ENCODE results near the gene AUP1.

Gene AUP1

DNA sequence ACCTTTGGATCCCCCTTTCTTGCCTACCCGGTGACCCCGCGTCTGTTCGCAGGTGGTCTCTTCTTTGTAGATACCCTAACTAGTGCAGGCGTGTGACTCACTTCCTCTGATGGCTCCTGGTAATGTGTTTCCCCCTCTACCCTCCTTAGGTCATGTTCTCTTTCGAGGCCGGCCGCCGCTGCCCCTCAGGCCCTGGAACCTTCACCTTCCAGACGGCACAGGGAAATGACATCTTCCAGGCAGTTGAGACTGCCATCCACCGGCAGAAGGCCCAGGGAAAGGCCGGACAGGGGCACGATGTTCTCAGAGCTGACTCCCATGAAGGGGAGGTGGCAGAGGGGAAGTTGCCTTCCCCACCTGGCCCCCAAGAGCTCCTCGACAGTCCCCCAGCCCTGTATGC, 26.7 kb upstream of the AUP1 start:
- DNase-seq, result no peak

DNA sequence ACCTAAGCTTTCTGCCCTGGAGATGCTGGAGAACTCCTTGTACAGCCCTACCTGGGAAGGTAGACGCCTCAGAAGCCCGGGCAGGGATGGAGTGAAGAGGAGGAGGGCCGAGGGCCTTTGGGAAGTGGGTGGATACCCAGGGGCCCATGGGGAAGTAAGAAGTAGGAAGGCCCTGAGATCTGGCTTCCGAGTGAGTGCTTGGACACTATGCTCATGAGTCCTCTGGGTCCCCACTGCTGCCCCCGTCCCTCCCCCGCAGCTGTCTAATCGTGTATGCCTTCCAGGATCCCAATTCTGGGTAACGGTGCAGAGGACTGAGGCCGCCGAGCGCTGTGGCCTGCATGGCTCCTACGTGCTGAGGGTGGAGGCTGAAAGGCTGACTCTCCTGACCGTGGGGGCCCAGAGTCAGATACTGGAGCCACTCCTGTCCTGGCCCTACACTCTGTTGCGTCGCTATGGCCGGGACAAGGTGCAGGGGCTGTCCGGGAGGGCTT, 26.2 kb upstream of the AUP1 start:
- DNase-seq, result no peak

DNA sequence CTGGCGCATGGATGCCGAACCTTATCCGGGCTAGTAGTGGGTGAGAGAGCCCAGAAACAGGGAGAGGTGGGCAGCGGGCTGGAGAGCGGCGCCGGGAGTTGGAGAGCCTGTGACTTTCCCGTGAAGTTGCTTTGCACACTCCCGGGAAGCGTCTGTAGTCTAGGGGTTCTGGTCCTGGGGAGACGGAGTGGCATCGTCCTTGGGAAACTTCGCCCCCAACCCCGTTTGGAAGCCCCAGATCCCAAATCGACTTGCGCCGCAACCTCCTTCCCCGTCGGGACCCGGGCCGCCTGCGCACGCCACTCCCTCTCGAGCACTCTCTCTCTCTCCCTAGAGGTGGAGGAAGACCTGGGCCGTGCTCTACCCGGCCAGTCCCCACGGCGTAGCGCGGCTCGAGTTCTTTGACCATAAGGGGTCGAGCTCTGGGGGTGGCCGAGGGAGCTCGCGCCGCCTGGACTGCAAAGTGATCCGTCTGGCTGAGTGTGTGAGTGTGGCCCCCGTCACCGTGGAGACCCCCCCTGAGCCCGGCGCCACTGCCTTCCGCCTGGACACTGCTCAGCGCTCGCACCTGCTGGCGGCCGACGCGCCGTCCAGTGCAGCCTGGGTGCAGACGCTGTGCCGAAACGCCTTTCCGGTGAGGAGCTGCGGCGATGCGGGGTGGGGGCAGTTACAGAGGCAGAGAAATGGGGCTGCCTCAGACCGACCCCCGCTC, 25.5 kb upstream of the AUP1 start:
- peak; percentile 47 for DNase-seq

DNA sequence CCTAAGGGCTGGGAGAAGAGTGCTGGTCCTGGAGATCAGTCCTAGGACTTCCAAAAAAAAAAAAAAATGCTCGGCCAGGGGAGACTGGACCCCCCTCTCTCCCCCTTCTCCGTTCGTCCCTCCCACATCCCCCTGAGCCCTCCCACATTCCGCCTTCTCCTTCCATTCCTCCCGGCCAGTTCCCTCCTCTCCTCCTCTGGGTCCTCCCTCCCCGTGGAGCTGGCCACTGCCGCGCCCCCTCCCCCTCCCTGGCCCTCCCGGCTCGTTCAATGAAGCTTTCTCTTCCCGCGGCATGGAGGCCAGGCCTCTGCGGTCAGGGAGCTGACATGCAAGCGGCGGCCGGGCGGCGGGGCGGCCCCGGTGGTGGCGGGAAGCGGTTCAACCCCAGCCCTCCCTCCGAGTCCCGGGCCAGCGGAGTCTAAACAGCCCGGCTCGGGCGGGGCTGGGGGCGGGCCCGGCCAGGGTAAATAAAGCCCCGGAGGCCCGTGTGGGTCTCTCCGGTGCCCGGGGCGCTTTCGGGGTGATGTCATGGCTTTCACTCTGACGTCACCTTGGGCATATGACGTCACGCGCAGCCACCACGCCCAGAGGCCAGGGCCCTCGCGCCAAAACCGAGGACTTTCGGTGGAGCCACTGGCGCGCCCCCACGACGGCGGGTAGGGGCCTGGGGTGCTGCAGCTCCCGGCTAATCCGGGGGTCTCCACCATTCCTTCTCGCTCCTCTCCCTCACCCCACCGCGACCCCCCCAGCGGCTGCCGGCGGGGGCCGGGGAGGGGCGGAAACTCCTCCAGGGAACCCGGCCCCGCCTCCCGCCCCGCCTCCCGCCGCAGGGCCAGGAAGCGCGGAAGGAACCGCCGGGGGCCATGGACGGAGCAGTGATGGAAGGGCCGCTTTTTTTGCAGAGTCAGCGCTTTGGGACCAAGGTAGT, 24.6 kb upstream of the AUP1 start, which contains the start of the genes DOK1 and LOXL3:
Gene DOK1, plus strand, starts transcription at position 829 of the 928 bp plus-strand sequence. Its CDS starts 35 bp downstream, at position 864.
Gene LOXL3, minus strand, starts transcription at position 51 of the 928 bp plus-strand sequence. CDS start 1,308 bp downstream, outside the sequence.
- DNase-seq, result peak; percentile 86

DNA sequence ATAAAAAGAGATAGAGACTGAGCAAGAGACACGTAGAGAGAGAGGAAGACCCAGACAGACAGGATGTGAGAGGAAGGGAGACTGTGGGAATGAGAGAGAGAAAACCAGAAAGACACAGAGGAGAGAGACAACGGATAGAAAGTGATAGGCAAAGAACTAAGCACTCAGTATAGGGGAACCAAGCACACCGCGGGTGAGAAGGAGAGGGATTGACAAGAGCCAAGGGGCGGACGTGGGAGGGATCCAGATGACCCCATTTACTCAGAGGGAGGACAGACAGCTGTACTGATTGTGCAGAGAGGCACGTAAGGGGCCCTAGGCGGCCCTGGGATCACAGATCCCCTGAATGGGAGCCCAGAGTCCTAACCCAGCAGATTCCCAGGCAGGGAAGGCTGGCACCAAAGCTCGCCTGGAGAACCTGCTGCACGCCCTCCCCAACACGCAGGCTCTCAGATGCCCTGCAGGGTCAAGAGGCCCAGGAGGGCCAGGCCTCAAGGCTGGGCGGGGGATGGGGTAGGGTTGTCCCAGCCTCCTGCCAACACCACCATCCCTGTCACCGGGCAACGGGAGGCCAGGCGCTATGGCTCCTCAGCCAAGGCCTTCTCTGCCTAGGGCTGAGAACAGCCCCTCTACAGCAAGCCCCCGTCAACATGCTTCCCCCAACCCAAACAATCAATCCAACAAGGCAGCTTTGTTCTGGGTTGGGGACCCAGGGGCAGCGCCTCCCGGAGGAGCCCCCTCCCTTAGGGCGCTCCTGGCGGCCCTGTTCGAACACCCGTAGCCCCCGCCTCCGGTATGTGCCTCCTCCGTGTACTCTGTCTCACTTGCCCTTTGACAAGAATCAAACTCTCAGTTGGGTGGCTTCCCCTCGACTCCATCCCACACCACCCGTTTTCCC, 23.7 kb upstream of the AUP1 start:
- DNase-seq, result no peak

DNA sequence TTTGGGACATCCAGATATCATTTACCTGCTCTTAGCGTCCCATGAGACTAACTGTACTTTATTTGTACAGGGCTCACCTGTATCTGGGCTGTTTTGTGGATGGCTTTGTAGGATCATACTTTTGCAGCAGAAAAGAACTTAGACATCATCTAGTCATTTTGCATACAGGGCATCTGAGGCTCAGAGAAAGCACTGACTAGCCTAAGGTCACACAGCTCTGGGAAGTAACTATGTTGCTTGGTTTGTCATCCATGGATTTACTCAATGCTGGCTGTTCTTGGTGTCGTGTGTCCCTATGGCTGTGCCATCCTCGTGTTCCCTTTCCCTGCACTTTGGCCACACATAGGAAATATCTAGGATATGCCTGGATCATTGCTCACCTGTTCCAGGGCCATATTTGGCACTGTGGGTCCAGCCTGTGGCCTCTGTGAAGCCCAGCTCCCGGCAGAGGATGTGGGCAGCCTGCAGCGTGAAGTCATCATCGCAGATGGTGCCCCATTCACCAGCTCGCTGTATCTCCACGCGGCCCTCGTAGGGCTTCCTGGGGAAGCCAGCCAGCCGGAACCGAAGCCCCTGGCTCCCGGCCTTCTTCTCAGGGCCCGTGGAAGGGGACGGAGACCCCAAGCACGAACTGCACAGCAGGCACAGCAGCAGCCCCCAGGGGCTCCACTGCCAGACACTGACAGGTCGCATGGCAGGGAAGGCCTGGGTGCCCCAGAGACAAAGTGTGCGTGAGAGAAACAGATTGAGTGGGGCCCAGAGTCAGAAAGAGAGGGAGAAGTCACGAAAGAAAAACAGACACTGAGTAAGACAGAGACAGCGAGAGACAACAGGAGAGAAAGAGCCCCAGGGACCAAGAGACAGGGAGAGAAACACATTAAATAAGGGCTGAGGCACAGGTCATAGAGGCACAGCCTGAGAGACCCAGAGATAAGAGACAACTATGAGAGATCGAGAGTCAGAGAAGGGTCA, 22.7 kb upstream of the AUP1 start:
- DNase-seq, result no peak

DNA sequence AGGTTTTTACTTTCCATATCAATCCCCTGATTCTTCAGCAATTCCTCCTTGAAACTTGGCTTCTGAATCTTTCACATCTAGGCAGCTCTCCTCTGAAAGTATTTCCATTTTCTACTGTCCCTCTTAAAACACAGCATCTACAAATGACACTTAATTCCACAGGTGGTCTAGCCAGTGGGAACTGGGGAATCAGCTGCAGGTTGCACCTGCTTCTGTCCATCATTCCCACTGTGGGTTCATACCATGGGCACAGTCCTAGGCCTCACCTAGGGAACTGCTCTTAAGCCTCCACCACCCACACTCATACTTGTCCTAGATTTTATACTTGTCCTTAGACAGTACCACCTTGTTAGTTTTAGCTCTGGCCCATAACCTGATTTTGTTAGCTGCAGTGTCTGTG, 22.0 kb upstream of the AUP1 start:
- no peak for DNase-seq

DNA sequence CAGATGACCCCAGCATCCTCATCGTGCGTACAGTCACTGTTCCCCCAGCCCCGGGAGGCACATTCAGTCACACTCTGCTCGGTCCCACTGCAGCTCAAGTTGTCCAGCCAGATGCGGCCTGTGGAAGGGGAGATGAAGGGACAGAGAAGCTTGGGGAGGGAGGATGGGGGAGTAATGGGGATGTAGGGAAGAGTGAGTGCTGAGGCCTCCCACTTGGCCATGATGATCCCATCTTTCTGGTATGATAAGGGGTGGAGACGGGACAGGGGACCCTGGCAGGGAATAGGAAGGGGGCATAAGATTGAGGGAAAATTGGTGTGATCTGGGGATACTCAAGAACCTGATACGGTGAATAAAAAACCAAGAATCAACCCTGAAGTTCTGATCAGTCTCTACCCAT, 20.7 kb upstream of the AUP1 start:
- DNase-seq, result no peak

DNA sequence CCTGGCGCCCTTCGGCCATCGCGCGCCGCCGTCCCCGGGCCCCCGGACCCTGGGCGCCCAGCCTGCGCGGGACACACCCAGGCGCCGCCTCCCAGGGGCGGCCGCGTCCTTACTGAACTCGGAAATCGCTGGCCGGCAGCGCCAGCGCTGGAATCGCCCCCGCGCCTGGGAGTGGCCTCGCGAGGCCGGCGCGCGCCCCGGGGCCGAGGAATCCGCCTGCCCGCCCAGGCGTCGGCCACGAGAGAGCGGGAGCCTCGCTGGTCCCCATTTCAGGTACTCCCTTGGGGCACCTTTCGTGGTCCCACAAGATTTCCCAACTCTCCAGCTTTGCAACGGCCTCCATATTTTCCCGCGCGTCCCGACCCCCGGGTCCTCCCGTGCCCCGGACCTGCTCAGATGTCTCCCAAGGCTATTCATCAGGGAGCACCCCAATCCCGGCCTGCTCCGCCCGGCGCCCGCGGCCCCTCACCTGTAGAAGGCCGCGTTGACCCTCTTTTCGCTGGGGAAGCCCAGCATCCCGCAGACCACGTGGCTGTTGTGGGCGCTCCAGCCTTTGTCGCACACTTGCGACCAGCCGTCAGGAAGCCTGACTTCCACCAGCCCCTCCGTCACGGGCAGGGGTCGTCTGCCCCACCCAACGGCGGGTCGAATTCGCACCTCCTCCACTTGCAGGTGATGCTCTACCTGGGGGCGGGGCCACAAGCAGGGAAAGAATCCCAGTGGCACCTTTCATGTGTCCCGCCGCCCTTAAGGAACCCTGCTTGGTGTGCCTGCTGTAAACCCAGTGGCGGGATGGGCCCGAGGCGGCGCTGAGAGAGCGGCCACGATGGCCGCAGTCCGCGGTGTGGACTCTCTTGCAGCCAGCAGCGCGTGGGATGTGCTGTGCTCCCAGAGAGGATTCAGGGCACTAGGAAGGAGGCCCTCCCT, 19.7 kb upstream of the AUP1 start:
- no peak for DNase-seq

DNA sequence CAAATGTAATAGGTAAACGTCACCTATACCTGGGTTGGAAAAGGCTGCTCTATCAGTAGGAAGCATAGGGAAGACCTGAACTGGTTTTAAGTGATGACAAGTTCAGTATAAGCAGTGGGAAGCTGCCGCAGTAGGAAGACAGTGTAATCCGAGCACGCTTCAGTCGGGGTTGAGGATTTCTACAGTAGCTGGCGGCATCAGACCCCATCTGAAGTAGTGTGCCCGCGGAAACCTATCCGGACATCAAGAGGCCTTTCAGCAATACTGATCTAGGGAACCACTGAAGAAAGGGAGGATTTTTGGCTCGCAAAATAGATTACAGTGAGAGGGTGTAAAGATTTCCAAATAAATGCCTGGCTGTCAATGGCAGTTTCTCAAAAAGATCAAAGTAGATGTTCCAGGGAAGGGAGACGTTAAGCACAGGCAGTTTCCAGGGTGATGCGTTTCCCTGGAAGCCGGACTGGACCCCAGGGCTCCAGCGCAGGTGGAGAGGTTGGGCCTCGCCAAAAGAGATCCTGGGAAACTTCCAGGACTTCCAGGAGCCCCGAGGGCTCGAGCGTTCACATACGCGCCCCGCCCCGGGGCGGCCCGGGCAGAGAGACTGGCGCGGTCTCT, 18.9 kb upstream of the AUP1 start:
- DNase-seq, result no peak

DNA sequence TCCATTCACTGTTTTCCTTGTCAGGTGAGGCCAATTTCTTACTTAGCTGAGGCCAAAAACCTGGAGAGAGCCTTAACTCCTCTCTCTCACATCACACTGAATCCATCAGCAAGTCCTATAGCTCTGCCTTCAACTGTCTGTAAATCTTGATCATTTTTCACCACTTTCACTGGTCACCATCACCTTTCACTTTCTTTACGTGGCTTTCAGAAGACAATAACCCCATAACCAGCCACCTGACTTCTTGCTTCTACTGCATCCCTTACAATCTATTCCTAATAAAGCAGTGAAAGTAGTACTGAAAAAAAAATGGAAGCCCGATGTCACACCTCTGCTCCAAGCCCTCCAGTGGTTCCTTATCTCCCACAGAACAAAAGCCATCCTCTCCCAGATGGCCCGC, 16.5 kb upstream of the AUP1 start:
- no peak for DNase-seq

DNA sequence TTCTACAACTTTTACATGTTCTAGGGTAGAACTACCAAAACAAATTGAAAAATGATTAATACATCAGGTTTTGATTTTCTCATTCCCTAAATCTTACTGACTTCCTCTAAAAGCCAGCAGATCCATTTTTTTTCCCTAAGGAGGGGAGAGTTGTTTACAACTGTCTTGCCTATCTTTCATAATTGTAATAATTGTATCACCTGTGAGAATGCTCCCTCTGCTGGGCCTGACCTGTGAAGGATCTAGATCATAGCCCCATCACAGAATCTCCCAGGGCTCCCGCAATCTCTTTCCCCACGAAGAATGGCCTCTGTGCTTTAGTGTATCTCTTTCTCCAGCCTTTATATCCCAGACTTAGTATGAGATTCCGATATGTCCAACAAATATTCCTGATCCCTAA, 15.1 kb upstream of the AUP1 start:
- DNase-seq, result peak; percentile 24

DNA sequence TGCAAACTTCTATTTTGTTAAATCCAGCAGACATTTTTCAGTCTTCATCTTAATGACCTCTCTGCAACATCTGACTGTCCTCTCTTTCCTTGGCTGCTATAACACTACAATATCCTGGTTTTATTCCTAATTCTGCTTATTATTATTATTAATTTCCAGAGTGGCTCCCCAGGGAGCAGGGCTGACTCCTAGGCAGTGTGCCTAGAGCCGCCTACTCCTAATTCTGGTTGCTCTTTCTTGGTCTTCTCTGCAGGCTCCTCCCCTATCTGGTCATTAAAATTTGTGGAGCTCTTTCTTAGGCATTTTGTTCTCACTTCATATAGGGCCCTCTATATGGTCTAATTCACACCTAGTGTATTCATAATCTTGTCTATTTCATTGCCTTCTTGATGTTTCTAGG, 13.5 kb upstream of the AUP1 start:
- DNase-seq, result no peak

DNA sequence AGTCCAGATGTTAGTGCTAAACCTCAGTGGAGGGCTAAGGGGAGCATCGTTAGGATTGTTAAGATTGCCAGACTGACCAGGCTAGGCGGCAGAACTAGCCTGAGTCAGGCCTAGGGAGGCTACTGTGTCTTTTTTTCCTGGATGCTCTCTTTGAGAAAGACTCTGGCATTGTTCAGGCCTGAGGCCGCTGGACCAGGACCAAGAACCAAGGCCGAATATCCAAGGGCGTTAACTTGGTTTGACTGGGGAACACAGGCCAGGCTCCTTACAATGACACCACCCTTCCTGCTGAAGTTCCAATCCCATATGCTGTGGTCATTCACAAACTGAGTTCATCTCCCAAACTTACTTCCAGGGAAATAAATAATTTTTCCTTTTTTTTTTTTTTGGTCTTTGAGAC, 10.8 kb upstream of the AUP1 start:
- DNase-seq, result no peak

DNA sequence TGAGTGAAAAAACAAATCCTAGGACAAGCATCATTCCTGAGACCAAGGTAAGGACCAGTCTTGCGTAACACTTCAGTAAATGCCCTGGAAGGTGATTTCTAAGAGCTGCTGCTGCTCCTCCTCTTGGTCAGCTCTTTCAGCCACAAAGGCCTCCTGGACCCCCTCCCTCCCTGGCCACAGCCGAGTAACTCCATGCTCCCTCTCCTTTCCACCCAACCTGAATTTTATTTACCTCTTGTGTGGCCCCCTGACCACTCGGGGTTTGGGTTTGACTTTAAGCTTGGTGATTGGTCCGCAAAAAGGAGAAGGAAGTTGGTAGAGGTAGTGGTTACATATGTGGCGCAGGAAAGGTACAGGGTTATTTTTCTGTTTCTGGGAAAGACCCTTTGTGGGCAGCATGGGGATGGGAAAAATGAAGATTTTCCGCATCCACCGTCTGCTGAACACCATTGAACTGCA, 9.4 kb upstream of the AUP1 start:
- DNase-seq, result no peak

DNA sequence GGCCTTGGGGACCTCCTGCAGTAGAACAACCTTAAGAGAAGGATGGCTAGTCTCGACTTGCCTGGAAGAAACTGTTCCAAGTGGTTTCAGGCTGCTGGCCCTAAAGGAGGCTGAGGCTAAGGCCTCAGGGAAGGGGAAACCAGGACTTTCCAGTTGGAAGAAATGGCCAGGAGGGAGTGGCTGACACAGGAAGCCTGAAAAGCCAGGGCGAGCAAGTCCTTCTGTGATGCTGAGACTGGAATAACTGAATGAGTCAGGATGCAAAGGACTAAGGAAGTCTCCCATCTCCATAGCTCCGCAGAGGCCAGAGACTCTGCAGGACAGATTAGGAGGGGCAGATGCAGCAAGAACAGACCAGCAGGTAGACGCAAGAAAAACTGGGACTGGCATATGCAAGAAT, 7.6 kb upstream of the AUP1 start:
- DNase-seq, result no peak

DNA sequence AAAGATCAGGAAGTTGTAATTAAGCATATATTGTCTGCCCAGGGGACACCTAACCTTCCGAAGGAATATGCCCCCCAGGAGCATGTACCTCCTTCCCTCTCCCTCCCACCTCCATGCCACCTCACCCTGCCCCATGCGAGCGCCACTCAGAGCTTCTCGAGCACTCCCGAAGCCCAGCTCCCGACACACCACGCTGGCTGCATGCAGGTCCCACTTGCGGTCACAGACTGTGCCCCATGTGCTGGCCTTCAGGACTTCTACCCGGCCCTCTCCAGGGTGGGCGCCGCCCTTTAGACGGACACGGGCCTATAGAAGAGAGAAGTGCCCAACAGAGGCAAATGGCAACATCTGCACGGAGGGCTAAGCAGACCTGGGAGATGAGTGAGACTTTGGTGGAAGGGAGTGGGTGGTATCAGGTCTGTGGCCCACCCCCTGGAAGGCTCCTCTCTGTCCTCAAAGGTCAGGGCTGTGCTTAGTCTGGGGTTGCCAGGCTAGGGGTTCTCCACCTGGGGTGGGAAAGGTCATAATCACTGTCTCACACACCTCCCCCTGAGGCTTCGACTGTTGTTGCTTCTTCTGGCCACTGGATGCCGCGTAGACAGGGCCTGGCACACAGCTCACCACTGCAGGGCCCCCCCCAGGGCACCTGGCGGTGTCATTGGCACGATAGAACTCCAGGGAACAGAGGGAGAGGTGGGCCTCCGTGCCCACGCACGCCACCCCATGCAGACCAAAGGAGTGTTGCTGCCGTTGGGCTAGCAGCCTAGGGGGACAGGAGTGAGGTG, 6.9 kb upstream of the AUP1 start:
- DNase-seq, result no peak

DNA sequence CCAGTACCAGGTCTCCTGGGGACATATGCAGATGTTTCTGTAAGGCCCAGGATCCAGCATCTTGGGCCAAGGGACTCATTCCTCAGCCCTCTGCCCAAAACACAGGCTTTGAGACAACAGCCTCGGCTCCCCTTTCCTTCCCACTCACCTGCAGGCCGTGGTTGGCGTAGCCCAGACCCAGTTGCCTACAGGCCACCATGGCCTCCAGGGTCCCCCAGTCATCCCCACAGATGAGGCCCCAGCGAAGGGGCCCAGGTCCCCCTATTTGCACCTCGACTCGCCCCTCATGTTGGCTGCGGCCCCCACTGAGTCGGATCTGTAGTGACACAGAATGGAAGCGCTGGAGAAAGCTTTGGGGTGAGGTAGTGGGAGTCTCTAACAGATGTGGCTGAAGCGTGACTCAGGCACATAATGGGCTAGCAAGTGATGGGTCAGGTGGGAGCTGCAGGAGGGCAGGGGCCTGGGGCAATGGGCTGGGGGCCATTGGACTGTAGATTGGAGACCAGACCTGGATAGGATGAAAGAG, 6.0 kb upstream of the AUP1 start:
- no peak for DNase-seq

DNA sequence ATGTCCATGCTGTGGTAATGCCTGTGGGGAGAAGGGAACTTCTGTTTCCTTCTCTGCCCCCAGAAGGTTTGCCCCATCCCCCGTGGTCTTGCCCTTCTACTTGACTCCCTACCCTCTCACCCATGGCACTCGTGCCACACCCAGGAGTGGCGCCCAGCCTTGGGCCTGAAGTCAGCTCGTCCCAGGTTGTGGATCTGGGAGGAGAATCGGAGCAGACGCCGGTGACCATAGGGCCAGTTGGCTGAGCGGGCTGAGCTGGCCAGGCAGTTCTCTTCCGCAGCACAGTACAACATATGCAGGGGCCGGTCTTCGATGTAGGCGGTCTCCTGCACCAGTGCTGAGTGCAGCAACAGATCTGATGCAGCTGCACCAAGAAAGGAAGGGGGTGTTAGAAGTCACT, 4.9 kb upstream of the AUP1 start:
- DNase-seq, result no peak

All from CD4-positive, alpha-beta T cell treated with Interleukin-12 subunit alpha and Interleukin-12 subunit beta, for 1 hour (primary cell).